Activated T-cell treated with anti-CD3 and anti-CD28 coated beads, Interleukin-2, amount 50 U/mL, for 1 hour (primary cell): ENCODE measurements around the gene ARHGAP23.
"Not testable (repeated sequence)": the region's sequence is repeated elsewhere in the genome, so short reads cannot be mapped to it uniquely, and the experiment has no call there.

ENCODE experiments used
- DNase-seq: peaks from one replicate; pipeline ENCODE4 v3.0.0-alpha.2; 2020

The ARHGAP23 gene

GRCh38 chr17:38421871-38422827, 6.1 kb upstream of the ARHGAP23 start:
- no peak for DNase-seq

- no peak for DNase-seq
Observed at GRCh38 chr17:38424297-38424972, 3.8 kb upstream of the ARHGAP23 start.

- no peak for DNase-seq
Observed at GRCh38 chr17:38425031-38425430, 3.2 kb upstream of the ARHGAP23 start.

- DNase-seq = no peak
Observed at GRCh38 chr17:38425744-38426143, 2.5 kb upstream of the ARHGAP23 start.

- DNase-seq = no peak
Observed at GRCh38 chr17:38426441-38426840, 1.8 kb upstream of the ARHGAP23 start.

GRCh38 chr17:38427160-38427949, 909 bp upstream of the ARHGAP23 start:
- DNase-seq = no peak

- DNase-seq = no peak
Observed at GRCh38 chr17:38428643-38429371, 543 bp downstream of the ARHGAP23 start.

- no peak for DNase-seq
Observed at GRCh38 chr17:38429476-38430100, 1.3 kb downstream of the ARHGAP23 start.

GRCh38 chr17:38430316-38430715, 2.1 kb downstream of the ARHGAP23 start:
- no peak for DNase-seq

- no peak for DNase-seq
Observed at GRCh38 chr17:38430822-38431221, 2.6 kb downstream of the ARHGAP23 start.

- DNase-seq = no peak
Observed at GRCh38 chr17:38431346-38432145, 3.3 kb downstream of the ARHGAP23 start.

- DNase-seq = no peak
Observed at GRCh38 chr17:38434178-38434665, 6.0 kb downstream of the ARHGAP23 start.

GRCh38 chr17:38435795-38436194, 7.5 kb downstream of the ARHGAP23 start:
- DNase-seq = no peak

GRCh38 chr17:38436386-38436785, 8.1 kb downstream of the ARHGAP23 start:
- no peak for DNase-seq

GRCh38 chr17:38437313-38437712, 9.0 kb downstream of the ARHGAP23 start:
- DNase-seq = not testable (repeated sequence)

GRCh38 chr17:38439436-38439835, 11.2 kb downstream of the ARHGAP23 start:
- no peak for DNase-seq

- no peak for DNase-seq
Observed at GRCh38 chr17:38440614-38441397, 12.5 kb downstream of the ARHGAP23 start.

- DNase-seq = no peak
Observed at GRCh38 chr17:38441429-38442061, 13.3 kb downstream of the ARHGAP23 start.

GRCh38 chr17:38442548-38442947, 14.3 kb downstream of the ARHGAP23 start:
- DNase-seq = no peak
